HG03378 (cell line): ENCODE data around the gene KIF3C.
"Not testable (repeated sequence)": the region's sequence is repeated elsewhere in the genome, so short reads cannot be mapped to it uniquely, and the experiment has no call there.

Source experiments
- ATAC-seq: cut with Tn5 transposase; IDR thresholded peaks from one replicate; pipeline ENCODE4 v1.9.1; 2021; ENCODE audit warnings: mild to moderate bottlenecking, moderate library complexity; ENCODE audit not compliant: unreplicated experiment

Gene KIF3C

DNA sequence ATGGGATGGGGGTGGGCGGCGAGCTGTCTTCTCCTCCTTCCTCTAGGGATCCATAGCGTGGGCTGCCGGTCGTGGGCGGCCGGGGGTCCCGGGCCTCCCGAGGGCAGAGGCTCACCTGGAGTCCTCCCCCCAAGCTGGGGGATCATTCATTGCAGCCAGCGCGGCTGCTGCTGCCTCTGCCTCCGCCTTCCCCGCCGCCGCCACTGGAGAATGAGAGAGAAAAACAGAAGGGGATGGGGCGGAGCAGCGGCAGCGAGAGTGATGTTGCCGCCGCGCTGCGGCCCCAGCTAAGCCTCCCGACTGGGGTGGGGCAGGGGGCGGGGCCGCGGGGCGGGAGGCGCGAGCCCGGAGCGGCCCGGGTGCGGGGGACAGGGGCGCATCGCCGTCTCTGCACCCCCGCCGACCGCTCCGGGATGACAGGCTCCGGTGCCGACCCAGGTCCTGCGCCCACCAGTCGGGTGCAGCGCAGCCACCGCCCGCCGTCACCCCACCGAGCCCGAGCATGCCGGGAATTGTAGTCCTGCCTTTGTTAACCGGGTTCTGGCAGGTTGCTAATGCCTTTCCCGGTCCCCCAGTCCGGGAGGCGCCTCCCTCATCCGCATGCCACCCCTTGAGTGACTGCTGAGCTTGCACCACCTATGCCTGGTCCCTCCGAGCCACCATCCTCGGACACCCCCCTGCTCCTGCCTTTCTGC lies at the start of gene KIF3C:
Gene KIF3C, minus strand, starts transcription at position 225 of the 695 bp plus-strand sequence. CDS start 580 bp downstream, outside the sequence.
- peak; percentile 54 for ATAC-seq

DNA sequence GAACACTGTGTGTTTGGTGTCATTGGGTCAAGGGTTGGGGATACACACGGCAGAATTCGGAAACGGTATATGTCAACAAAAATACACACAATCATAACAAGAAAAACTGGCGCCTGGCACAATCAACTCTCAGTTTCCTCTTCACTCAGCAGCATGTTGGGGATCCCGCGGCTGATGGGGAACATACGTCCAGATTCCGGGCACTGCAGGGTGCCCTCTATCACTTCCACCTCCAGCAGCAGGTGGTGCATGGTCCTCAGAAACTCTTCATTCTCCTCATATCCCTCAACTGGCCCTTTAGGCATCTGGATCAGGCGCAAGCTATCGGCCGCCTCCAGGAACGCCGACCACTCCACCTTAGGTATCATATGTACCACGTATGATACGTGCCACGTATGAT lies 45.8 kb upstream of the KIF3C start:
- not testable (repeated sequence) for ATAC-seq

DNA sequence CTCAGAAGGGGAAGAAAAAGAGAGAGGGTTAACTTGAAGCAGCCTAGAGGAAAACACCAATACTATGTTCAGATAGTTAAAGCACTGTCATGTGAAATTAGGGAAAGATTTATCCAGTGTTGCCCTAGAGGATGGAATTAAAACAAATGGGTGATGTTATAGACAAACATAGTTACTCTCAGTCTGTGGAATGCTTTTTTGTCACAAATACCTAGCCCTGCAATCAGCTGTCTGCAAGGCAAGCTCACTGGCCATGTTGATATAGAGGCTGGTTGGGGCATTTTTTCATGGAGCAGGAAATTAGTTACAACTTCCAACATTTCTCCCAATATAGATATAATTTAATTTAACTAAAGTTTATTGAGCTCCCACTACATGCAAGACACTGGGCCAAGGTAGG lies 43.2 kb upstream of the KIF3C start:
- no peak for ATAC-seq

DNA sequence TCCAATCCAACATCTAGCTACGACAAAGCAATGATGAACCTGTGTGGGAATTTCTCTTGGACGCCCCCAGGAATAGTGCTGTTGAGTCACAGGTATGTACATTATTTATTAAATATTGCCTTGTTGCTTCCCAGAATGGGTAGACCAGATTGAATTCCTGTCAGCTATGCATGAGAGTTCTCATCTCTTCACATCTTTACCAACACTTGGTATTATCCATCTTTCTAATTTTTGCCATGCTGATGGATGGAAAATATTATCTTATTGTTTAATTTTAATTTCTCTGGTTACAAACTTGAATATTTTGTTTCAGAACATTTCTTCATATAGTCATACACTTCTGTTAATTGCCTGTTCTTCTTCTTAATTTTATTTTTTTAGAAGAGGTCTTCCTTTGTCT lies 42.0 kb upstream of the KIF3C start:
- no peak for ATAC-seq

DNA sequence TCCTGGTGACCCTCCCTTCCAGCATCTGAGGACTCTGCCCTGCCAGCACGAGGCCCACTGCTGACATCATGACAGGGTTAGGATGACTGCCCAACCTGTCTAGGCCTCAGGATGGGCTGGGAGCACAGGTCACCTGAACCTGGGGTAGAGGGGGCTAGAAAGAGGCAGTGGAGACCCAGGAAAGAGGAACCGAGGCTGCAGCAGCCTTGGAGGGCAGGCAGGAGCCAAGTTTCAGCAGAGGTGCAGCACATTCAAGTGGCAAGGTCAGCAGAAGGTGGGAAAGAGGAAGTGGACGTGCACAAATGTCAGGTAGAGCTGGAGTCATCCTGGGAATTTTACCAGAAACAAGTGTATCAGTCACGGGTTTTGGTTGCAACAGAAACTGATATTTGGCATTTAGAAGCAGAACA lies 37.9 kb upstream of the KIF3C start:
- no peak for ATAC-seq

DNA sequence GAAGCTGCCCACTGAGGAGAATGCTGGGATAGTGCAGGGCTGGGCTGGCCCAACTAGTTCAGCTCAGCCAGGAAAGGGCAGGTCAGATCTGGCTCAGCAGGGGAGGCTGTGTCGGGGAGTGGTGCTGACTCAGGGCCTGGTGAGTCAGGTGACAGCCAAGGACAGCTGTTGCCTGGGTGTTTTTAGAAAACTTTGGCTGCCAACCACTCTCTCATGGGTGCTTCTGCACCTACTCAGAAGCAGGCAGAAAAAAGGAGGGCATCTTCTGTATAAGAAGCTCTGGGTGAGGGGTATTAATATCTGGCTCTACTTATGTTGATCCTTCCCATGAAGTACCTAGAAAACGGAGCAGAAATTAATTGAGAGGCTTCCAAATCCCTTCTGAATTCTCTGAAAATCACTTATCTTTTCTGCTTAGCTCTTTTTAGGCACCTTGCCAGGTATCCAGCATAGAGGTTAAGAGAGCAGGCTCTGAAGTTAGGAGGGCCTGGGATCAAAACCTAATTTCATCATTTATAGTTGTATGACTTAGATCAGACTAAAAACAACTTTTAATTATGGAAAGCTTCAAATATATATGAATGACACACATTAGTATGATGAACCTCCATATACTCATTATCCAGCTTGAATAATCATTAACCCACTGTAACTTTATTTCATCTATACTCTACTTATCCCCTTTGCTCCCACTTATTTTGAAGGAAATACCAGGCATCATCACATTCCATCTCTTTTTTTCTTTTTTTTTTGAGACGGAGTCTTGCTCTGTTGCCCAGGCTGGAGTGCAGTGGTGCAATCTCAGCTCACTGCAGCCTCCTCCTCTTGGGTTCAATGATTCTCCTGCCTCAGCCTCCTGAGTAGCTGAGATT lies 36.1 kb upstream of the KIF3C start:
- no peak for ATAC-seq

DNA sequence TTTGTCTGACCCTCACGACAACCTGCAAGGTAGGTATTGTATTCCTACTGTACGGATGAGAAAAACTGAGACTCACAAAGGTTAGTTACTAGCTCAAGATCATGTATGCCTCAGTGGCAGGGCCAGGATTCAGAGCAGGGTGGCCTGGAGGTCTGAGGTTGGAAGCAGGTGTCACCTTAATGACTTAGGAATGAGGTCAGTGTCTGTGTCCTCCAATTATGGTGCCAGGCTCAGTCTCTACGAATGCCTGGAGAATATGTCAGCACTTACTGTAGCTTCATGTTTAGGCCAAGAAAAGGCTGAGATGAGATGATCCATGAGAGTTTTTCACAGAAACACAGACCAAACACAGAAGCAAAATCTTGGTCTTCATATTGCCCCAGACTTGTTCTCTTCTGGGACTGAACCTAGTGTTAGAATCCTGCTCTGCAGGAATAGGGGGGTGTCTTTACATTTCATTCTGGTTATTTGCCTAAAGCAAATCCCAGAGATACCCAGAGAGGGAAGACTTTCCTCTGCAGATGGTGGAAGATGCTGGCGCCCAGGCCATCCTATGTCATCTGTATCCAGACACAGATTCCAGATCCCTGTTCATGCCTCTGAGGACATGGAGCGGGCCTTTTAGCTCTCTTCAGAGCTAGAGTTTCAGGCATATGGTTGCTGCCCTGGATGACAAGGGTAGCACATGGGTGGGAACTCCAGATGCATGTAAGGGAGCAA lies 35.3 kb upstream of the KIF3C start:
- ATAC-seq, result no peak

DNA sequence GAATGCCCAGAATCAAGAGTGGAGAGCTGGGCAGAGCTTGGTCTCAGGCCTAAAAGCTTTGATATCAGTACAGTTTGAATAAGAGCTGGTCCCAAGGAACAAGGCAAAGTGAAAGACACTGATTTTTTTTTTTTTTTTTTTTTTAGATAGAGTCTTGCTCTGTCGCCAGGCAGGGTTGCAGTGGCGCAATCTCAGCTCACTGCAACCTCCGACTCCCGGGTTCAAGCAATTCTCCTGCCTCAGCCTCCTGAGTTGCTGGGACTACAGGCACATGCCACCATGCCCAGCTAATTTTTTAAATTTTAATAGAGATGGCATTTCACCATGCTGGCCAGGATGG lies 34.4 kb upstream of the KIF3C start:
- ATAC-seq, result not testable (repeated sequence)

DNA sequence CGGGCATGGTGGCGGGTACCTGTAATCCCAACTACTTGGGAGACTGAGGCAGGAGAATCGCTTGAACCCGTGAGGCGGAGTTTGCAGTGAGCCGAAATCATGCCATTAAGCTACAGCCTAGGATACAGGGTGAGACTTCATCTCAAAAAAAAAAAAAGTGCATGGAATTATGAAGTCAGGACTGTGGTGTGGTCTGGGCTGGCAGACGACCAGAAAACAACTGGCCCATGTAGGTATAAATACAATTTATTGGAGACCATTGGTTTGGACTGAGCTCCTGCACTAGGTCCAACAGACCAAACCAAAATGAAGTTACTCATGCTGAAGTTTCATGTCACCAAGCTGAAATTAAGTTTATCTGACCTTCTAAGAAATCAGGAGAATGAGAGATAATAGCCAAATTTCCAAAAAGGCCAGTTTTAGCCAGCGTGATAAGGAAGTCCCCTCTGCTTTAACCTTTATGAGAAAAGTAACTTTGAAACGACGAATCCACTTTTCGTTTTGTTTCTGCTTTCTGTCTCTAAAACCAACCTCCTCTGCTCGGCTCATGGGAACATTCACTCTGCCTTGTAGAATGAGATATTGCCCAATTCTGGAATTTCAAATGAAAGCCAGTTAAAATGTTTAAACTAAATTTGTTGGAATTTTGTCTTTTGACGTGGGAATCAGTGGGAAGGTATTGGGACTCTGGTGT lies 33.9 kb upstream of the KIF3C start:
- no peak for ATAC-seq

DNA sequence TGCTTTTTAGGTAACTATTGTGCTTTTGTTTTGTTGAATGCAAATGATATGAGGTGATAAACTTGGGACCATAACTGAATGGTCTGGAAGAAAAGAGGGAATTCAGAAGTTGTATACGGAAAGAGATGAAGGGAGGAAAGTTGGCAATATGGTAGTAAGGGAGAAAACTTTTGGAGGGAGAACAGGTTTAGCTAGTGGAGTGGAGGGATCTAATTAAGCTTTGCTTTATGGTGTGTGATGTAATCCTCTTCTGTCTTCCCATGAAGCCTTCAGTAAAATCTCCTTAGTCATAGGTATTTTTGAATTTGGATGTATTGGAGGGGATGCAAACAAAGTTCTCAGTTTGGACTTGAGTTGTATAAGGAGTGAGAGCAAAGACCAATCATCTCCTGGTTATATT lies 31.4 kb upstream of the KIF3C start:
- ATAC-seq, result no peak

DNA sequence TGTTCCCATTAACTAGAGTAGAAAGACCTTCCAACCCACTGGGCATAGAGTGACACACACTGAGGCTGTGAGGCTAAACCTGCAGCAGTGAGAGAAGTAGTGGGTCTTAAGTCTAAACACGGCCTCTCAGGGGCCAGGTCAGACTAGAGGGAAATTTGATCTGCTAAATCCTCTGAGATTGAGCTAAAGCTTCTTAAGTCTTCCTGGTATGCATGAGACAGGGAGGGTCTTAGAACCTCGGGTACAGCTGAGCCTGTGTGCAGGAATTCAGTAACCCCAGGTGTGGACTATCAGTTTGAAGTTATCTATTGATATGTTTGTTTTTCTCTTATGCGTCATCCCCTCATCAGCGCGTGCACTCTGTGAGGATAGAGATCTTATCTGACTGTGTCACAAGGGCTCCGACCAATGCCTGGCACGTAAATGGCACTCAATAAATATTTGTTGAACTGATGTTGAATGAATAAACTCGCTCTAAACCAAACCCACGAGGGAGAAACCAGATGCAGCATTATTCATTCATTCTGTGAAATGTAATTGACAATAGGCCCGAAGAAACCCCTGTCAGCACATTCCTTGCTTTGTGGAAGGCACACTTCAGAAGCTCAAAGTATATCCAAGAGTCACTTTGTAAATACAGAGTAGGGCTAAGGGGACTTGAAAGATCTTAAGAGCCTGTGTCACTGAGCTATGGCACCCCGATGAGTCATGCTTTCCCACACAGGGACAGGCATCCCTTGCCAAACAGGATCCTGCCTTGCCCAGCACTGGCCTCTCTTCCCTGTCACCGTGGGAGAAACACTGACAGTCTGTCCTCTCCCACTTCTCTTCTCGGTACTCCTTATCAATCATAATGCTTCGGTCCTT lies 29.9 kb upstream of the KIF3C start:
- no peak for ATAC-seq

DNA sequence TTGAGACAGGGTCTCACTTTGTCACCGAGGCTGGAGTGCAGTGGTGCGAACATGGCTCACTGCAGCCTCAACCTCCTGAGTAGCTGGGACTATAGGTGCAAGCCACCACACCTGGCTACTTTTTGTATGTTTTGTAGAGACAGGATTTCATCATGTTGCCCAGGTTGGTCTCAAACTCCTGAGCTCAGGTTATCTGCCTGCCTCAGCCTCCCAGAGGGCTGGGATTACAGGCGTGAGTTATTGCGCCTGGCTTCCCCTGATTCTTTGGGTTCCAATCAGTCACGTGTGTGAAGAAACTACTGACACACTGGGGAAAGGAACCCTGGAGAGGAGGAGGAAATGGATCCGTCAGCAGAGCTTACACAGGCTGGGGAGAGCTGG lies 29.3 kb upstream of the KIF3C start:
- ATAC-seq, result no peak

DNA sequence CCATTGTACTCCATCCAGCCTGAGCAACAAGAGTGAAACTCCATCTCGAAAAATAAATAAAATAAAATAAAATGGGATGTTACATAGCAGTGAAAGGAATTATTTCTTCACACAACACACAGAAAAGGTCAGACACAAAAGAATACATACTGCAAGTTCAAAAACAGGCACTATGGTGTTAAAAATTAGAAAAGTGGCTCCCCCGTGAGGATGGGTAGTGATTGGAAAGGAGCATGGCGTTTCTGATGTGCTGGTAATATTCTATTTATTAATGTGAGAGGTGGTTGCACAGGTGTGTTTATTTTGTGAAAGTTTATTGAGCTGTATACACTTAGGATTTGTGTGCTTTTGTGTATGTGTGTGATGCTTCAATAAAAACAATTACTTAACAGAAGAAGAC lies 28.6 kb upstream of the KIF3C start:
- ATAC-seq, result no peak

DNA sequence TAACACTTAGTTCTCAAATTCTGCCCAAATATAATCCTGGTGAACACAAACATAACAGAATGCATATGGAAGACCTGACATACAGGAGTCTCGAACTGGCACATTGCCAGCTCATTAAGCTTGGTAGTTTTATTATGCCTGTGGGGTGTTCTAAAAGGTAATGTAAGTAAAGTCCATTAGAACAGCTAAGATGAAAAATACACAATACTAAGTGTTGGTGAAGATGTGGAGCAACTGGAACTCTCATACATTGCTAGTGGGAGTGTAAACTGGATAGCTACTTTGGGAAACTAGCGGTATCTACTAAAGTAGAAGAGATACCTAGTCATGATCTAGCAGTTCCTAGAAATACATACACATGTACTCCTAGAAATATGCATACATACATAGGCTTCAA lies 27.3 kb upstream of the KIF3C start:
- ATAC-seq, result no peak

DNA sequence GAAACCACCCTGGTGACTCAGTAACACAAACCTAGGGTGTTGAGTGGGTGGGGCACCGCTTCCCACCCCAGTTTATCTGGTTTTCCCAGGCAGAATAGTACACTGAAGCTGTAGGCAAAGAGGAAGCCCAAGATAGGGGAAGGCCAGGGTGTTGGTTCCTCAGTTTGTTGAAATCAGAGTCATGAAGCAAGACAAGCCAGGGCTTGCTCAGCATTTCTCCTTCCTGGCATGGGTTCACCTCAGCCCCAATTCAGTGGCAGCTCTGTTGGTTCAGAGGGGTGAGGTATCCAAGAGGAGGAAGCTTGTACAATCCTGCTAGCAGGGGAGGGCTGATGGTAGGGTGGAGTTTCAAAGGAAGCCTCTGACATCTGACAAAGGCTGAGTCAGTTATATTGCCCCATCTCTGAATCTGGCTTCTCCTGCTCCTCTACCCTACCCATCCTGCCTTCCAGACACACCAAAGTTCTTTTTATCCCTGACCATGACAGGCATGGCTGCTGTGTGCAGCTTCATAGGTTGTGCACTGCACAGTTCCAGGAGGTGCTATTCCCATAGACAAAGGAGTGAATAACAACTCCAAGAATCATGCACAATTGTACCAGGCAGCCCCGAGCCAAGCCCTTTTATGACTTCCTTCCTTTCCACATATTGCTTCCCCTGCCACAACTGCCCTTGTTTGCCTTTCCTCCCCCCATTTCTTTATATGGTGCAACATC lies 26.7 kb upstream of the KIF3C start:
- no peak for ATAC-seq

DNA sequence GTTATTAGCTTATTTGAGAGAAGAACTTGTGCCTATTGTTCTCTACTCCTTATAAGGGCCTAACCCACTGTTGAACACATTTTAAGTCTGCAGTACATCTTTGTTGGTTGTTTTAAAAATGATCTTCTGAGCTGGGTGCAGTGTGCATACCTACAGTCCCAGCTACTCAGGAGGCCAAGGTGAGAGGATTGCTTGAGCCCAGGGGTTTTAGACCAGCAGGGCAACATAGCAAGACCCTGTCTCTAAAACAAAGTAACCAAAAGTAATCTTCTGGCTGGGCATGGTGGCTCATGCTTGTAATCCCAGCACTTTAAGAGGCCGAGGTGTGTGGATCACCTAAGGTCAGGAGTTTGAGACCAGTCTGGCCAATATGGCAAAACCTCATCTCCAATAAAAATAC lies 25.8 kb upstream of the KIF3C start:
- no peak for ATAC-seq

DNA sequence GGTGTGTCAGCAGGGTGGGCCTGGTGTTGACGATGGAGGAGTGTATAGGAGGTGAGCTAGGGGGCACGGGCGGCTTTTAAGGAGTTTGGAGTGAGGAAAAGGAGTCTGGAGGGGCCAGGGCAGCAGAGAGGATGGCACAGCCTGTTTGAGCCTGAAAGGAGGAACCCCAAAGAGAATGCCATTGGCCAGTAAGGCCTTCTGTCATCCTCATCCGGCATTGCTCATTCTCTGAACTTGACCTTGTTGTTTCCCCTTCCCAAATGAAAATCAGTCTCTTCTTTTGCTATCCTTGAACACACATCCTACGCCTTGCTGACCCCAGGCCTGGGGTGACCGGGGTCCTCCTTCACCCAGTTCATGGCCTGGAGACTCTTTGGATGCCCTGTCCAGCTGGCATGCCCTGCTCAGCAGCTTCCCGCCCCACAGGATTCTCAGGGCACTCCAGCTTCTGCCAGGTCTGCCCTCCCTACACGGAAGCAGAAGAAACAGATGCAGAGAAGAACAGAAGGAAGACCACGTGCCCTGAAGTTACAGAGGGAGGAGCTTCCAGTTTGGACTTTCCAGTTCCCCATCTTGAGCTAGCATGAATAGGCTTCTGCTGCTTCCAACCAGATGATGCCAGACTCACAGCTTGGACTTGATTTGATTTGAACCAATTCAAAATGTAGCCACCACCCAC lies 20.5 kb upstream of the KIF3C start:
- ATAC-seq, result no peak

DNA sequence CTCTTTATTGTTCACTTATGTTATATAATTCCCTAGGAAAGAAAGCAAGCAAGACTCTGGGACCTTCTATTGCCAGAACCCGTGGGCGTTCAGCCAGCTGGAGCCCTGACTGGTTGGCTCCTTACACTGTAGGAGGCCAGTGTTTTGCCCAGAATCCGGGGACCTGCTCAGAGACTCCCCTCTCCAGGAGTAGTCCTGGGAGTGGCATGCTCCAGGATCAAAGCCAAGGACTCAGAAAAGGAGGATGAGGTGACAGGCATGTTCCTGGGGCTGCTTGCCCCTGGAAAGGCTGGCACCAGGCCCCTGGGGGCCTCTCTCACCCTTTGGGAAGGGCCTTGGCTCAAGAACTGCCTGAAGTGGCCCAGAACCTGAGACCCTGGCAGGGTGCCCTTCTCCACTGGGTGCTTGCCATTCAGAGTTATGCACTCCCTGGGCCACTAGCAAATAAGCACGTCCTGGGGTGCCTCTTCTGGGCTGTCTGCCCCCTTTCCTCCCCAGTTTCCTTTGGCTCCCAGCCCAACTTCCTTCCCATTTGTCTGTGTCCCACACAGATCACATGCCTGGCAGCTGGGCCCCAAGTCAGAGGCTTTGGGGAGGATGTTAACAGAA lies 19.6 kb upstream of the KIF3C start:
- no peak for ATAC-seq
